GM23338 (cell line): Measurements from ENCODE around the gene ETV6. TPM values are rescaled to one million over a fixed set of nuclear protein-coding genes. Genes with fewer than 3 reads are reported as not detected.

Experiments used
- ATAC-seq: fragments of 200-7000 bp; cut with Tn5 transposase; 3 replicates; pipeline ENCODE4 v1.9.1; 2020
- DNase-seq: peaks from one replicate; pipeline ENCODE4 v3.0.0-alpha.2; 2015; ENCODE audit warnings: low spot score
- H2AFZ ChIP-seq: fragments of 200-600 bp; sonication (generic); 2 replicates; pipeline ENCODE4 v1.8.0; 2016; ENCODE audit warnings: antibody characterized with exemption, mild to moderate bottlenecking, moderate library complexity
- H3F3A ChIP-seq: fragments of 200-600 bp; sonication (generic); replicated peaks from 2 replicates; pipeline ENCODE4 v1.8.0; 2017; ENCODE audit warnings: antibody characterized with exemption, mixed run types, low read depth
- H3K27ac ChIP-seq: fragments of 200-600 bp; sonication (generic); 2 replicates; pipeline ENCODE4 v1.6.1; 2016; ENCODE audit warnings: low read depth
- H3K27me3 ChIP-seq: fragments of 200-600 bp; sonication (generic); 2 replicates; pipeline ENCODE4 v1.8.0; 2016; ENCODE audit warnings: mild to moderate bottlenecking, mixed run types, moderate library complexity; ENCODE audit not compliant: insufficient read depth
- H3K36me3 ChIP-seq: fragments of 200-600 bp; sonication (generic); 2 replicates; pipeline ENCODE4 v1.8.0; 2016; ENCODE audit warnings: mild to moderate bottlenecking; ENCODE audit not compliant: insufficient read depth
- H3K4me1 ChIP-seq: fragments of 200-600 bp; sonication (generic); 2 replicates; pipeline ENCODE4 v1.8.0; 2016; ENCODE audit warnings: mild to moderate bottlenecking, moderate library complexity; ENCODE audit not compliant: insufficient read depth
- H3K4me2 ChIP-seq: fragments of 200-600 bp; sonication (generic); 2 replicates; pipeline ENCODE4 v1.7.1; 2017; ENCODE audit warnings: mixed run types
- H3K4me3 ChIP-seq: fragments of 200-600 bp; sonication (generic); 2 replicates; pipeline ENCODE4 v1.6.1; 2016; ENCODE audit warnings: mixed run types
- H3K79me2 ChIP-seq: fragments of 200-600 bp; sonication (generic); replicated peaks from 2 replicates; pipeline ENCODE4 v1.8.0; 2017; ENCODE audit warnings: mild to moderate bottlenecking; ENCODE audit not compliant: insufficient read depth
- H3K9me2 ChIP-seq: fragments of 200-600 bp; sonication (generic); 2 replicates; pipeline ENCODE4 v1.8.0; 2017; ENCODE audit not compliant: insufficient read depth
- H4K20me1 ChIP-seq: fragments of 200-600 bp; sonication (generic); replicated peaks from 2 replicates; pipeline ENCODE4 v1.8.0; 2017; ENCODE audit warnings: mild to moderate bottlenecking; ENCODE audit not compliant: insufficient read depth
- H3K27ac Mint-ChIP-seq: 2 replicates; pipeline ENCODE4 v1.8.0; 2020; ENCODE audit warnings: inconsistent platforms, mild to moderate bottlenecking, moderate library complexity, mixed read lengths
- H3K27me3 Mint-ChIP-seq: 3 replicates; pipeline ENCODE4 v1.8.0; 2022; ENCODE audit warnings: low read depth, mild to moderate bottlenecking, moderate library complexity, mixed read lengths, inconsistent platforms; ENCODE audit not compliant: insufficient read depth, poor library complexity
- H3K36me3 Mint-ChIP-seq: 3 replicates; pipeline ENCODE4 v1.8.0; 2021; ENCODE audit warnings: low read depth, mild to moderate bottlenecking, inconsistent platforms, moderate library complexity, mixed read lengths
- H3K4me1 Mint-ChIP-seq: 3 replicates; pipeline ENCODE4 v1.8.0; 2020; ENCODE audit warnings: mild to moderate bottlenecking, inconsistent platforms, mixed read lengths
- H3K4me3 Mint-ChIP-seq: 3 replicates; pipeline ENCODE4 v1.8.0; 2021; ENCODE audit warnings: moderate library complexity, mild to moderate bottlenecking, inconsistent platforms, mixed read lengths
- H3K9me3 Mint-ChIP-seq: 3 replicates; pipeline ENCODE4 v1.8.0; 2020; ENCODE audit warnings: moderate library complexity, mild to moderate bottlenecking, inconsistent platforms, mixed read lengths
- CREB1 ChIP-seq: fragments of 250-450 bp; sonication (Bioruptor Pico); IDR thresholded peaks from 2 replicates; pipeline ENCODE4 v1.5.0; 2020; ENCODE audit warnings: low read depth, mild to moderate bottlenecking, moderate library complexity
- EZH2phosphoT487 ChIP-seq: fragments of 200-600 bp; sonication (generic); IDR thresholded peaks from one replicate; pipeline ENCODE4 v1.8.1; 2018; ENCODE audit warnings: antibody characterized with exemption; ENCODE audit not compliant: unreplicated experiment
- JUNB ChIP-seq: IDR thresholded peaks from one replicate; pipeline ENCODE4 v1.6.1; 2016; ENCODE audit warnings: antibody characterized with exemption; ENCODE audit not compliant: unreplicated experiment
- NANOG ChIP-seq: IDR thresholded peaks from 2 replicates; pipeline ENCODE4 v1.6.1; 2016; ENCODE audit warnings: antibody characterized with exemption, borderline replicate concordance
- POLR2AphosphoS5 ChIP-seq: IDR thresholded peaks from 2 replicates; pipeline ENCODE4 v1.6.1; 2016; ENCODE audit warnings: antibody characterized with exemption, low read depth
- STAT1 ChIP-seq: IDR thresholded peaks from one replicate; pipeline ENCODE4 v1.6.1; 2016; ENCODE audit warnings: antibody characterized with exemption; ENCODE audit not compliant: unreplicated experiment
- ZNF114 ChIP-seq: fragments of 250-450 bp; sonication (Bioruptor Pico); IDR thresholded peaks from 2 replicates; pipeline ENCODE4 v1.5.0; 2020; ENCODE audit warnings: mild to moderate bottlenecking, moderate library complexity
- ZNF331 ChIP-seq: fragments of 250-450 bp; sonication (Bioruptor Pico); IDR thresholded peaks from 2 replicates; pipeline ENCODE4 v1.5.0; 2020; ENCODE audit warnings: low read depth, mild to moderate bottlenecking, moderate library complexity
- polyA plus RNA-seq: library from polyadenylated mRNA; unstranded; fragments of >200 nt; fragmentation: Nextera tagmentation; extraction: Ambion mirVana; gene quantifications from 2 replicates; pipeline ENCODE4 v1.2.1, GENCODE V29; 2016
- total RNA-seq: library from RNA; depleted of rRNA; stranded (reverse); fragments of >200 nt; shearing (Covaris generic); gene quantifications from 2 replicates; pipeline ENCODE4 v1.2.3, GENCODE V29; 2014
- TF ChIP-seq, protein P1 (sequence below): IDR thresholded peaks from 2 replicates; pipeline ENCODE4 v1.6.1; 2016; ENCODE audit warnings: antibody characterized with exemption
- TF ChIP-seq, protein P2 (sequence below): IDR thresholded peaks from one replicate; pipeline ENCODE4 v1.6.1; 2018; ENCODE audit warnings: antibody characterized with exemption; ENCODE audit not compliant: unreplicated experiment
- TF ChIP-seq, protein P3 (sequence below), 2 experiments: fragments of 200-600 bp in 1 of 2; sonication (generic) in 1 of 2; conservative IDR thresholded peaks; 2 replicates each; pipeline versions ENCODE4 v1.5.1 to v1.6.1; 2016 to 2017; ENCODE audit warnings: antibody characterized with exemption in 2 of 2, low read depth in 2 of 2, mild to moderate bottlenecking in 2 of 2, moderate library complexity in 1 of 2

The ETV6 gene
- total and polyA plus RNA-seq, 2 experiments from 2014 or later = 7.5 to 15.1 TPM

DNA sequence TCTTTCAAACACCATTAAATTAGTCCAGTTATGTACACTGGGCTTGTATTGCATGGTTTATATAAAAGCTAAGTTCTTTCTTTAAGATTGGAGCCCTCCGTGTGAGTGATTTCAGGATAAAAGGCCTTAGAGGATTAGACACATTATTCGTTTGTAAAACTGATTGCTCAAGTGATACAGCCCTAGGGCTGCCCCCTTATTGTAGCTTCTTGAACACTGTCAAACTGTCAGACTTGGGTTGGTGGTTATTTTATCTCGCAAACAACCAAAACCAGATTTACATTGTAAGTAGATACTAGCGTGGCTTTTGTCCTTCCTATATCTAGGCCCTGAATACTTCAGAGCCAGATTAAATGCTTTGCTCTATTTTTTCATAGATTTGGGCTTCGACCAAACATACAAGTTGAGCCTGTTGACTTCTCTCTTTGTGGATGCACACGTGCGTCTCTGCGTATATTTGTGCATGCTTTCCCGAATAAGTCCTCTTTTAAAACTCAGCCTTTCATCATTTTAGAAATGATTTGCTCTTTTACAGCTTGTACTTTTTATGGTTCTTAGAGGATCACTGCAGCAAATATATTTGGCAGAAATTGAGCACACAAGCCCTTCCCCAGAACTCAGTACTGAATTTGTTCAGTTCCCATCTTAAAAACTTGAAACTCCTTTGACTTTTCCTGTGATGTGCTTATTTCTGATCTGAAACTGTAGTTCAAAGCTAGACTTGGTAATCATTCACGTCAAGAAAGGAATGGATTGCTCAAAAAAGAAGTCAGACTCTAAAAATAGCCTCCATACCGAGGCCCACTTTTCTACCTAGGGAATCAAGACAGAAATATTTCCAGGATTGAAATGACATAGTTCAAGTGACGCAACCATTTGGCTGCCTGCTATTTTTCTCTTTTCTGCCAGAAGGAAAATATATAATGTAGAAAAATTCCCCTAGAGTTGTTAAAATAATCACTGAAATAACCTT is 129.5 kb downstream of the ETV6 start:
- no peak overlapping the region for H3K27ac Mint-ChIP-seq
- H3K36me3 Mint-ChIP-seq = no peaks in the 10 kb centered on the region

More for the DNA sequence above, 129.5 kb downstream of the ETV6 start:
- peak overlapping the region; percentile 28; the same call in 1 of the 2 replicates for H3K27ac ChIP-seq
- H3F3A ChIP-seq = no peaks in the 10 kb centered on the region
- no peak overlapping the region for H2AFZ ChIP-seq
- ATAC-seq (no peak), DNase-seq (no peak)
- H3K9me2 ChIP-seq = no peaks in the 10 kb centered on the region
- H3K36me3 ChIP-seq = no peaks in the 10 kb centered on the region
- Mint-ChIP-seq H3K4me1 (peaks cover 32% of the 10 kb centered on the region), H3K27me3 (no peaks in the 10 kb centered on the region), H3K9me3 (no peaks in the 10 kb centered on the region), H3K4me3 (no peak overlapping the region)
- no peaks in the 10 kb centered on the region for H3K27me3 ChIP-seq
- H3K79me2 ChIP-seq = peaks cover 8% of the 10 kb centered on the region; the same call in 1 of the 2 replicates
- H3K4me2 ChIP-seq = no peak overlapping the region
- TF ChIP-seq CREB1 (CRISPR knock-in tag) (no peak), NANOG (no peak), EZH2phosphoT487 (no peak), POLR2AphosphoS5 (no peak), ZNF331 (CRISPR knock-in tag) (no peak), ZNF114 (CRISPR knock-in tag) (no peak), JUNB (no peak), STAT1 (no peak)
- TF ChIP-seq, protein P1, sequence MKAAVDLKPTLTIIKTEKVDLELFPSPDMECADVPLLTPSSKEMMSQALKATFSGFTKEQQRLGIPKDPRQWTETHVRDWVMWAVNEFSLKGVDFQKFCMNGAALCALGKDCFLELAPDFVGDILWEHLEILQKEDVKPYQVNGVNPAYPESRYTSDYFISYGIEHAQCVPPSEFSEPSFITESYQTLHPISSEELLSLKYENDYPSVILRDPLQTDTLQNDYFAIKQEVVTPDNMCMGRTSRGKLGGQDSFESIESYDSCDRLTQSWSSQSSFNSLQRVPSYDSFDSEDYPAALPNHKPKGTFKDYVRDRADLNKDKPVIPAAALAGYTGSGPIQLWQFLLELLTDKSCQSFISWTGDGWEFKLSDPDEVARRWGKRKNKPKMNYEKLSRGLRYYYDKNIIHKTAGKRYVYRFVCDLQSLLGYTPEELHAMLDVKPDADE = no peak
- TF ChIP-seq, protein P2, sequence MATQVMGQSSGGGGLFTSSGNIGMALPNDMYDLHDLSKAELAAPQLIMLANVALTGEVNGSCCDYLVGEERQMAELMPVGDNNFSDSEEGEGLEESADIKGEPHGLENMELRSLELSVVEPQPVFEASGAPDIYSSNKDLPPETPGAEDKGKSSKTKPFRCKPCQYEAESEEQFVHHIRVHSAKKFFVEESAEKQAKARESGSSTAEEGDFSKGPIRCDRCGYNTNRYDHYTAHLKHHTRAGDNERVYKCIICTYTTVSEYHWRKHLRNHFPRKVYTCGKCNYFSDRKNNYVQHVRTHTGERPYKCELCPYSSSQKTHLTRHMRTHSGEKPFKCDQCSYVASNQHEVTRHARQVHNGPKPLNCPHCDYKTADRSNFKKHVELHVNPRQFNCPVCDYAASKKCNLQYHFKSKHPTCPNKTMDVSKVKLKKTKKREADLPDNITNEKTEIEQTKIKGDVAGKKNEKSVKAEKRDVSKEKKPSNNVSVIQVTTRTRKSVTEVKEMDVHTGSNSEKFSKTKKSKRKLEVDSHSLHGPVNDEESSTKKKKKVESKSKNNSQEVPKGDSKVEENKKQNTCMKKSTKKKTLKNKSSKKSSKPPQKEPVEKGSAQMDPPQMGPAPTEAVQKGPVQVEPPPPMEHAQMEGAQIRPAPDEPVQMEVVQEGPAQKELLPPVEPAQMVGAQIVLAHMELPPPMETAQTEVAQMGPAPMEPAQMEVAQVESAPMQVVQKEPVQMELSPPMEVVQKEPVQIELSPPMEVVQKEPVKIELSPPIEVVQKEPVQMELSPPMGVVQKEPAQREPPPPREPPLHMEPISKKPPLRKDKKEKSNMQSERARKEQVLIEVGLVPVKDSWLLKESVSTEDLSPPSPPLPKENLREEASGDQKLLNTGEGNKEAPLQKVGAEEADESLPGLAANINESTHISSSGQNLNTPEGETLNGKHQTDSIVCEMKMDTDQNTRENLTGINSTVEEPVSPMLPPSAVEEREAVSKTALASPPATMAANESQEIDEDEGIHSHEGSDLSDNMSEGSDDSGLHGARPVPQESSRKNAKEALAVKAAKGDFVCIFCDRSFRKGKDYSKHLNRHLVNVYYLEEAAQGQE = no peak
- TF ChIP-seq, protein P3, sequence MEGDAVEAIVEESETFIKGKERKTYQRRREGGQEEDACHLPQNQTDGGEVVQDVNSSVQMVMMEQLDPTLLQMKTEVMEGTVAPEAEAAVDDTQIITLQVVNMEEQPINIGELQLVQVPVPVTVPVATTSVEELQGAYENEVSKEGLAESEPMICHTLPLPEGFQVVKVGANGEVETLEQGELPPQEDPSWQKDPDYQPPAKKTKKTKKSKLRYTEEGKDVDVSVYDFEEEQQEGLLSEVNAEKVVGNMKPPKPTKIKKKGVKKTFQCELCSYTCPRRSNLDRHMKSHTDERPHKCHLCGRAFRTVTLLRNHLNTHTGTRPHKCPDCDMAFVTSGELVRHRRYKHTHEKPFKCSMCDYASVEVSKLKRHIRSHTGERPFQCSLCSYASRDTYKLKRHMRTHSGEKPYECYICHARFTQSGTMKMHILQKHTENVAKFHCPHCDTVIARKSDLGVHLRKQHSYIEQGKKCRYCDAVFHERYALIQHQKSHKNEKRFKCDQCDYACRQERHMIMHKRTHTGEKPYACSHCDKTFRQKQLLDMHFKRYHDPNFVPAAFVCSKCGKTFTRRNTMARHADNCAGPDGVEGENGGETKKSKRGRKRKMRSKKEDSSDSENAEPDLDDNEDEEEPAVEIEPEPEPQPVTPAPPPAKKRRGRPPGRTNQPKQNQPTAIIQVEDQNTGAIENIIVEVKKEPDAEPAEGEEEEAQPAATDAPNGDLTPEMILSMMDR (conservative IDR thresholded peaks at IDR 0.05; ENCODE audit: low read depth in 2 of 2) = no peak
- H3K4me3 ChIP-seq = no peak overlapping the region
- H3K4me1 ChIP-seq = peaks cover 11% of the 10 kb centered on the region
- no peaks in the 10 kb centered on the region for H4K20me1 ChIP-seq
